H9 (cell line): ENCODE results near the gene IQCM. TPM values are rescaled to one million over a fixed set of nuclear protein-coding genes. Genes with fewer than 3 reads are reported as not detected.
"Not testable (repeated sequence)": the region's sequence is repeated elsewhere in the genome, so short reads cannot be mapped to it uniquely, and the experiment has no call there.

Source experiments
- DNase-seq: peaks from one replicate; pipeline ENCODE4 v3.0.0-alpha.2; 2017
- H2AFZ ChIP-seq: one replicate; pipeline ENCODE4 v1.6.1; 2013; ENCODE audit warnings: mild to moderate bottlenecking, low read length, control low read depth, moderate library complexity
- H2AK5ac ChIP-seq: 2 replicates; pipeline ENCODE4 v1.6.1; 2013; ENCODE audit warnings: low read length, control low read depth, mixed read lengths; ENCODE audit not compliant: insufficient read length
- H2BK120ac ChIP-seq: one replicate; pipeline ENCODE4 v1.6.1; 2013; ENCODE audit warnings: low read depth, mild to moderate bottlenecking, low read length, control low read depth, inconsistent platforms; ENCODE audit not compliant: poor library complexity, severe bottlenecking
- H2BK12ac ChIP-seq: 2 replicates; pipeline ENCODE4 v1.6.1; 2013; ENCODE audit warnings: low read length, control low read depth, mixed read lengths, low read depth; ENCODE audit not compliant: insufficient read length
- H2BK15ac ChIP-seq: 2 replicates; pipeline ENCODE4 v1.6.1; 2013; ENCODE audit warnings: low read depth, low read length, control low read depth
- H2BK20ac ChIP-seq: one replicate; pipeline ENCODE4 v1.6.1; 2013; ENCODE audit warnings: low read depth, mild to moderate bottlenecking, low read length, control low read depth, inconsistent platforms; ENCODE audit not compliant: poor library complexity, severe bottlenecking
- H2BK5ac ChIP-seq: 2 replicates; pipeline ENCODE4 v1.6.1; 2013; ENCODE audit warnings: low read length, control low read depth, mixed read lengths; ENCODE audit not compliant: insufficient read length
- H3K14ac ChIP-seq: 2 replicates; pipeline ENCODE4 v1.6.1; 2013; ENCODE audit warnings: low read length, control low read depth; ENCODE audit not compliant: insufficient read depth
- H3K18ac ChIP-seq: 2 replicates; pipeline ENCODE4 v1.6.1; 2013; ENCODE audit warnings: low read depth, mild to moderate bottlenecking, mixed read lengths, low read length, control low read depth; ENCODE audit not compliant: insufficient read length
- H3K23ac ChIP-seq: 2 replicates; pipeline ENCODE4 v1.6.1; 2013; ENCODE audit warnings: low read length, control low read depth, mixed read lengths, low read depth; ENCODE audit not compliant: insufficient read length
- H3K23me2 ChIP-seq: 2 replicates; pipeline ENCODE4 v1.6.1; 2013; ENCODE audit warnings: low read depth, mild to moderate bottlenecking, mixed read lengths, low read length, control low read depth; ENCODE audit not compliant: insufficient read length, poor library complexity, severe bottlenecking
- H3K27ac ChIP-seq: 2 replicates; pipeline ENCODE4 v1.5.1; 2013; ENCODE audit warnings: low read length, control low read depth, mixed read lengths, low read depth; ENCODE audit not compliant: insufficient read length
- H3K27me3 ChIP-seq: 2 replicates; pipeline ENCODE4 v1.6.1; 2013; ENCODE audit warnings: low read length, control low read depth, inconsistent platforms; ENCODE audit not compliant: insufficient read depth
- H3K4ac ChIP-seq: 2 replicates; pipeline ENCODE4 v1.6.1; 2013; ENCODE audit warnings: low read depth, mild to moderate bottlenecking, control low read depth, inconsistent platforms, low read length, moderate library complexity
- H3K4me1 ChIP-seq: 2 replicates; pipeline ENCODE4 v1.6.1; 2013; ENCODE audit warnings: low read length, control low read depth, inconsistent platforms; ENCODE audit not compliant: insufficient read depth
- H3K4me2 ChIP-seq: 2 replicates; pipeline ENCODE4 v1.6.1; 2013; ENCODE audit warnings: low read length, control low read depth, mixed read lengths; ENCODE audit not compliant: insufficient read length, insufficient read depth
- H3K56ac ChIP-seq: 2 replicates; pipeline ENCODE4 v1.6.1; 2013; ENCODE audit warnings: low read depth, mild to moderate bottlenecking, mixed read lengths, low read length, control low read depth; ENCODE audit not compliant: insufficient read length
- H3K79me1 ChIP-seq: 2 replicates; pipeline ENCODE4 v1.6.1; 2013; ENCODE audit warnings: low read depth, mild to moderate bottlenecking, moderate library complexity, low read length, control low read depth, inconsistent platforms; ENCODE audit not compliant: insufficient read depth, poor library complexity, severe bottlenecking
- H3K79me2 ChIP-seq: 2 replicates; pipeline ENCODE4 v1.6.1; 2013; ENCODE audit warnings: low read length, control low read depth, inconsistent platforms; ENCODE audit not compliant: insufficient read depth
- H3K9ac ChIP-seq: 2 replicates; pipeline ENCODE4 v1.6.1; 2013; ENCODE audit warnings: low read length, control low read depth, mixed read lengths; ENCODE audit not compliant: insufficient read length; ENCODE audit errors: extremely low read depth
- H3K9me3 ChIP-seq: one replicate; pipeline ENCODE4 v1.6.1; 2013; ENCODE audit warnings: low read depth, low read length, inconsistent platforms; ENCODE audit not compliant: control insufficient read depth
- H3T11ph ChIP-seq: one replicate; pipeline ENCODE4 v1.6.1; 2013; ENCODE audit warnings: mild to moderate bottlenecking, low read length, control low read depth, inconsistent platforms
- H4K20me1 ChIP-seq: one replicate; pipeline ENCODE4 v1.6.1; 2013; ENCODE audit not compliant: control insufficient read depth, insufficient read length, insufficient read depth
- H4K5ac ChIP-seq: 2 replicates; pipeline ENCODE4 v1.6.1; 2013; ENCODE audit warnings: low read depth, mild to moderate bottlenecking, mixed read lengths, low read length, control low read depth; ENCODE audit not compliant: insufficient read length
- H4K8ac ChIP-seq: replicated peaks from 2 replicates; pipeline ENCODE4 v1.6.1; 2013; ENCODE audit warnings: low read length, control low read depth, mixed read lengths, low read depth; ENCODE audit not compliant: insufficient read length
- H4K91ac ChIP-seq: 2 replicates; pipeline ENCODE4 v1.6.1; 2013; ENCODE audit warnings: low read depth, mild to moderate bottlenecking, moderate library complexity, mixed read lengths, low read length, control low read depth; ENCODE audit not compliant: insufficient read length
- H3K27ac Mint-ChIP-seq, 3 experiments: 2 replicates in 2 of 3; 3 replicates in 1 of 3; pipeline ENCODE4 v1.8.0; 2020 to 2021; ENCODE audit warnings: mixed read lengths in 3 of 3, mild to moderate bottlenecking in 1 of 3, moderate library complexity in 1 of 3
- H3K27me3 Mint-ChIP-seq: 2 replicates; pipeline ENCODE4 v1.8.0; 2021; ENCODE audit warnings: low read depth, mild to moderate bottlenecking, moderate library complexity, mixed read lengths
- H3K36me3 Mint-ChIP-seq, 3 experiments: 2 replicates in 2 of 3; 3 replicates in 1 of 3; pipeline ENCODE4 v1.8.0; 2020 to 2021; ENCODE audit warnings: low read depth in 3 of 3, mixed read lengths in 3 of 3; ENCODE audit not compliant: insufficient read depth in 1 of 3
- H3K4me1 Mint-ChIP-seq, 2 experiments: 2 replicates each; pipeline ENCODE4 v1.8.0; 2020; ENCODE audit warnings: mixed read lengths in 2 of 2
- H3K4me3 Mint-ChIP-seq, 2 experiments: 2 replicates in 1 of 2; 3 replicates in 1 of 2; pipeline ENCODE4 v1.8.0; 2020 to 2021; ENCODE audit warnings: mild to moderate bottlenecking in 2 of 2, mixed read lengths in 2 of 2, moderate library complexity in 1 of 2
- H3K9me3 Mint-ChIP-seq, 2 experiments: 2 replicates in 1 of 2; 3 replicates in 1 of 2; pipeline ENCODE4 v1.8.0; 2020; ENCODE audit warnings: mild to moderate bottlenecking in 2 of 2, mixed read lengths in 2 of 2, moderate library complexity in 1 of 2
- WGBS: extraction: QIAGEN DNeasy Blood & Tissue Kit; methylation state at CpG from one replicate; pipeline ENCODE4 v1.1.7; 2013; ENCODE audit warnings: missing lambda C conversion rate, low lambda C conversion rate, mixed read lengths; ENCODE audit not compliant: insufficient read length; ENCODE audit errors: extremely low coverage; 5-methylcytosine and 5-hydroxymethylcytosine counted together
- total RNA-seq: library from RNA; stranded (reverse); gene quantifications from 2 replicates; pipeline ENCODE4 v1.2.1, GENCODE V29; 2021
- TF ChIP-seq, protein P1 (sequence below): fragments of 200-600 bp; sonication (generic); conservative IDR thresholded peaks from 3 replicates; pipeline ENCODE4 v1.8.0; 2021; ENCODE audit warnings: antibody characterized with exemption, mild to moderate bottlenecking

IQCM gene
- total RNA-seq, 1 experiment from 2014 or later, result 0.15 TPM

DNA sequence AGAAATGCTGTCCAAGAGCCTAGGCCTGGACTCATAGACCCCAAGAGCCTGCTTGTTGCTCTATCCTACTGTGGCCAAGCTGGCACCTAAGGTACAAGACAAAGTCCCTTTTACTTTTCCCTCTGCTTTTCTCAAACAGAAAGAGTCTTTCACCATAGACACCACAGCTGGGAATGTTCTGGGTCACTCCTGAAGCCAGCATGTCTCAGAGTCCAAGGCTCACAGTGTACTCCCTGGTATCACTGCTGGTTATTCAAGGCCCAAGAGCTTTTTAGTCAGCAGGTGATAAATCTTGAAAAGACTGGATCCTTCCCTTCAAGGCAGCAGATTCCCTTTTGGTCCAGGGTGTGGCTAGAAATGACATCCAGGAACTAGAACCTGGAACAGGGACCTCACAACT lies 328.8 kb downstream of the IQCM start:
- H3K23ac ChIP-seq, result no peak overlapping the region
- H3K27ac Mint-ChIP-seq, result 0 out of 7 replicates have a peak overlapping the region, but pooled peaks of 1 of the 3 experiments have one; percentile 39
- no peak overlapping the region for H4K8ac ChIP-seq
- no peak overlapping the region for H2BK5ac ChIP-seq
- no peak overlapping the region for H2BK12ac ChIP-seq
- no peaks in the 10 kb centered on the region for H3K9me3 Mint-ChIP-seq
- H3K4me1 ChIP-seq, result no peaks in the 10 kb centered on the region
- no peak overlapping the region for H2AK5ac ChIP-seq
- 0 out of 4 replicates have a peak, but pooled peaks cover 0 to 2% of the 10 kb centered on the region in 2 experiments for H3K4me1 Mint-ChIP-seq
- no peak for DNase-seq
- no peak overlapping the region for H2BK120ac ChIP-seq
- no peak overlapping the region for H3K4ac ChIP-seq
- no peak overlapping the region for H3K56ac ChIP-seq
- H3K23me2 ChIP-seq, result no peaks in the 10 kb centered on the region
- H3K36me3 Mint-ChIP-seq, result no peaks in the 10 kb centered on the region
- H3K9me3 ChIP-seq, result no peaks in the 10 kb centered on the region
- H3K27me3 ChIP-seq, result no peaks in the 10 kb centered on the region
- no peak overlapping the region for H3K4me2 ChIP-seq
- H2BK15ac ChIP-seq, result no peak overlapping the region
- H4K20me1 ChIP-seq, result no peaks in the 10 kb centered on the region
- H3K79me2 ChIP-seq, result no peaks in the 10 kb centered on the region
- H3K27ac ChIP-seq, result no peak overlapping the region
- H3K14ac ChIP-seq, result no peak overlapping the region
- no peak overlapping the region for H2BK20ac ChIP-seq
- no peak overlapping the region for H4K5ac ChIP-seq
- no peak overlapping the region for H3K4me3 Mint-ChIP-seq
- H3K79me1 ChIP-seq, result no peaks in the 10 kb centered on the region
- no peak overlapping the region for H3K18ac ChIP-seq
- no peak overlapping the region for H3K9ac ChIP-seq
- no peak overlapping the region for H4K91ac ChIP-seq
- H3T11ph ChIP-seq, result no peak overlapping the region
- H3K27me3 Mint-ChIP-seq, result no peaks in the 10 kb centered on the region
- TF ChIP-seq, protein P1, sequence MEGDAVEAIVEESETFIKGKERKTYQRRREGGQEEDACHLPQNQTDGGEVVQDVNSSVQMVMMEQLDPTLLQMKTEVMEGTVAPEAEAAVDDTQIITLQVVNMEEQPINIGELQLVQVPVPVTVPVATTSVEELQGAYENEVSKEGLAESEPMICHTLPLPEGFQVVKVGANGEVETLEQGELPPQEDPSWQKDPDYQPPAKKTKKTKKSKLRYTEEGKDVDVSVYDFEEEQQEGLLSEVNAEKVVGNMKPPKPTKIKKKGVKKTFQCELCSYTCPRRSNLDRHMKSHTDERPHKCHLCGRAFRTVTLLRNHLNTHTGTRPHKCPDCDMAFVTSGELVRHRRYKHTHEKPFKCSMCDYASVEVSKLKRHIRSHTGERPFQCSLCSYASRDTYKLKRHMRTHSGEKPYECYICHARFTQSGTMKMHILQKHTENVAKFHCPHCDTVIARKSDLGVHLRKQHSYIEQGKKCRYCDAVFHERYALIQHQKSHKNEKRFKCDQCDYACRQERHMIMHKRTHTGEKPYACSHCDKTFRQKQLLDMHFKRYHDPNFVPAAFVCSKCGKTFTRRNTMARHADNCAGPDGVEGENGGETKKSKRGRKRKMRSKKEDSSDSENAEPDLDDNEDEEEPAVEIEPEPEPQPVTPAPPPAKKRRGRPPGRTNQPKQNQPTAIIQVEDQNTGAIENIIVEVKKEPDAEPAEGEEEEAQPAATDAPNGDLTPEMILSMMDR, result no peak
- no peak overlapping the region for H2AFZ ChIP-seq

- not testable (repeated sequence) for H2AK5ac ChIP-seq, H3K4me2 ChIP-seq, H3K4me1 ChIP-seq, H4K20me1 ChIP-seq, H3K56ac ChIP-seq, H3K9ac ChIP-seq, H4K5ac ChIP-seq, H3K4me1 Mint-ChIP-seq, H2BK15ac ChIP-seq, H3K9me3 ChIP-seq, H3K18ac ChIP-seq, H2BK5ac ChIP-seq, H3K27ac ChIP-seq, H4K91ac ChIP-seq, H2BK12ac ChIP-seq, H2BK120ac ChIP-seq, H3K4me3 Mint-ChIP-seq, H3K14ac ChIP-seq, H3K23me2 ChIP-seq, H3K27me3 Mint-ChIP-seq, H2AFZ ChIP-seq, H4K8ac ChIP-seq, H2BK20ac ChIP-seq, H3K27ac Mint-ChIP-seq, H3T11ph ChIP-seq, H3K79me2 ChIP-seq, H3K27me3 ChIP-seq, DNase-seq, H3K79me1 ChIP-seq, H3K4ac ChIP-seq, H3K23ac ChIP-seq
- WGBS, result no CpG with 5 or more reads among the region's 3 CpGs
- Mint-ChIP-seq H3K9me3 (peaks cover 21 to 26% of the 10 kb centered on the region in 2 experiments; a peak in 4 of 5 replicates), H3K36me3 (peaks cover 10 to 30% (median 11%) of the 10 kb centered on the region in 3 experiments; a peak in 5 of 7 replicates)
Observed at GRCh38 chr4:149468669-149469068, 347.0 kb downstream of the IQCM start.
